ENCODE results near the gene NRG2. TPM values are rescaled to one million over a fixed set of nuclear protein-coding genes. Genes with fewer than 3 reads are reported as not detected.

NRG2 gene
- total and polyA plus RNA-seq, 12 donors: 1.8 to 16.7 (median 8.4) TPM

GRCh38 chr5:139994234-139994633 lies 48.9 kb downstream of the NRG2 start:
- H3K27me3 ChIP-seq: no peaks in the 10 kb centered on the region
- DNase-seq: no peak
- no peak overlapping the region for H3K27ac ChIP-seq
- no peak overlapping the region for H3K4me3 ChIP-seq
- 84 to 94% (median 92%) methylated on average over 1 of the region's 1 CpG for WGBS, 4 donors
- no peaks in the 10 kb centered on the region for H3K36me3 ChIP-seq (replicated peaks in 1 of 2)
- H3K9me3 ChIP-seq (replicated peaks in 1 of 3): no peaks in the 10 kb centered on the region
- intact Hi-C loops (cut with DNase I): no loop called here
- TF ChIP-seq CTCF (IDR thresholded peaks at IDR 0.05) (no peak), POLR2A (IDR thresholded peaks at IDR 0.05) (no peak)
- no peaks in the 10 kb centered on the region for H3K4me1 ChIP-seq (replicated peaks in 1 of 2)

DNA sequence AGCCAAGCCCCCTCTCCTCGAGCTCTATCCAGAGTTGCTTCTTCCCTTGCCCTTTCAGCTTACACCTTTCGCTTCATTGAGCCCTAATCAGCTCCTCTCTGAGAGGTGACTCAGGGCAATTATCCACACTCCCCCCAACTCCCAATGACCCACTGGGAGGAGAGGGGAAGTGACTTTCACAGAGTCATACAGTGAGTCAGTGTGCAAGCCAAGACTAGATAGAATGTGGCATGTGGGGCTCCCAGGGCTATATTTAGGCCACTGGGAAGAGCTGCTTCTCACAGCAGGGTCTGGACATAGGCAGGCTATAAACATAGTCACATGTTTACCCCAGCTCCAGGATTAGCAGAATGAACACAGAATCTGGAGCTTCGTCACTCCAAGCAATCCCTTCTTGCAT lies 57.4 kb downstream of the NRG2 start:
- Histone ChIP-seq H3K4me1 (replicated peaks in 1 of 2) (no peaks in the 10 kb centered on the region), H3K27me3 (no peaks in the 10 kb centered on the region), H3K27ac (no peak overlapping the region), H3K4me3 (no peak overlapping the region), H3K36me3 (replicated peaks in 1 of 2) (no peaks in the 10 kb centered on the region), H3K9me3 (replicated peaks in 1 of 3) (no peaks in the 10 kb centered on the region)
- 76 to 86% (median 83%) methylated on average over 3 of the region's 3 CpGs for WGBS, 4 donors
- DNase-seq: peak in 4 of 7 donors; percentile 30 to 43 (median 40)
- TF ChIP-seq CTCF (IDR thresholded peaks at IDR 0.05) (no peak), POLR2A (IDR thresholded peaks at IDR 0.05) (no peak)
- intact Hi-C loops (cut with DNase I): no loop called here

- no peaks in the 10 kb centered on the region for H3K36me3 ChIP-seq (replicated peaks in 1 of 2)
- DNase-seq: no peak
- H3K9me3 ChIP-seq (replicated peaks in 1 of 3): no peaks in the 10 kb centered on the region
- no peaks in the 10 kb centered on the region for H3K4me1 ChIP-seq (replicated peaks in 1 of 2)
- intact Hi-C loops (cut with DNase I): no loop called here
- H3K27me3 ChIP-seq: no peaks in the 10 kb centered on the region
- TF ChIP-seq POLR2A (IDR thresholded peaks at IDR 0.05) (no peak), CTCF (IDR thresholded peaks at IDR 0.05) (no peak)
- WGBS, 4 donors: 50 to 76% (median 70%) methylated on average over 5 of the region's 5 CpGs
- H3K27ac ChIP-seq: no peak overlapping the region
- no peak overlapping the region for H3K4me3 ChIP-seq
Observed at GRCh38 chr5:139985290-139985689, 57.8 kb downstream of the NRG2 start.

DNA sequence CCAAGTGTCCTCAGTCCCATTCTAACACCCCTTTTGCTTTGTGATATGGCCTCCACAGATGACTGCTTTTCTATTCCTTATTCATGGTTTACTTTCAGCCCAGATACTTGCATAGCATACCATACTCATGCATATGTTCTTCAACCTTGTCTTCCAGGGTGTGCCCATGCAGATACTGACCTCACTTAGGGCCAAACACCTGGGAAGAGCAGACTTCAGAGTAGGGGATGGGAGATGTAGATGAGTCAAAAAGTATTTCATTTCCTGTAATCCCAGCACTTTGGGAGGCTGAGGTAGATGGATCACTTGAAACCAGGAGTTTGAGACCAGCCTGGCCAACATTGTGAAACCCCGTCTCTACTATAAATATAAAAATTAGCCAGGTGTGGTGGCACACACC lies 58.3 kb downstream of the NRG2 start:
- TF ChIP-seq POLR2A (IDR thresholded peaks at IDR 0.05) (no peak), CTCF (IDR thresholded peaks at IDR 0.05) (no peak)
- Histone ChIP-seq H3K36me3 (replicated peaks in 1 of 2) (no peaks in the 10 kb centered on the region), H3K27me3 (no peaks in the 10 kb centered on the region), H3K27ac (no peak overlapping the region), H3K4me3 (no peak overlapping the region), H3K9me3 (replicated peaks in 1 of 3) (no peaks in the 10 kb centered on the region), H3K4me1 (replicated peaks in 1 of 2) (no peaks in the 10 kb centered on the region)
- DNase-seq: no peak
- WGBS, 4 donors: 97 to 100% (median 99%) methylated on average over 1 of the region's 1 CpG
- intact Hi-C loops (cut with DNase I): no loop called here

Data from adrenal gland (tissue), 12 donors.